ENCODE data around the gene PLAC8L1.
A peak's percentile ranks its signal among the peaks of the same experiment; 100 is the strongest.

The PLAC8L1 gene

GRCh38 chr5:146078566-146078965 lies 26.8 kb downstream of the PLAC8L1 start:
- DNase-seq, result no peak

- peak; percentile 20 to 56 for DNase-seq
These were observed 28.9 kb downstream of the PLAC8L1 start for GRCh38 chr5:146076455-146076854.

DNA sequence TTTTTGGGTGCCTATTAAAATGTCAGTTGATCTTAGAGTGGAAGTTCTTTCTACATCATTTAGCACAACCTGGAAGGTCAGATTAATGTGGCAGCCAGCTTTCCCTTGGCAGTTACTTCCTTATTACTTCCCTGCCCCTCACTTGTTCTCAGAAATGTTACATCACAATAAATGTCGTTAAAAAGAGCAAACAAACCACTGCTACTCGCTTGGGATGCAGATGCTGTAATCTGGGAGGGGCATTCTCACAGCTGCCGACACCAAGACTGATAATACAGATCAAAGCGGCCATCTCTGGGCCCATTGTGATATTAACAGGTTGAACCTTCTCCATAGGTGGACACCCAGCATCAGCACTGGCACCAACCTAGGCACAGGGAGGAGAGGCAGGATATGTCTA lies 29.3 kb downstream of the PLAC8L1 start:
- DNase-seq, result peak; percentile 84 to 93

DNA sequence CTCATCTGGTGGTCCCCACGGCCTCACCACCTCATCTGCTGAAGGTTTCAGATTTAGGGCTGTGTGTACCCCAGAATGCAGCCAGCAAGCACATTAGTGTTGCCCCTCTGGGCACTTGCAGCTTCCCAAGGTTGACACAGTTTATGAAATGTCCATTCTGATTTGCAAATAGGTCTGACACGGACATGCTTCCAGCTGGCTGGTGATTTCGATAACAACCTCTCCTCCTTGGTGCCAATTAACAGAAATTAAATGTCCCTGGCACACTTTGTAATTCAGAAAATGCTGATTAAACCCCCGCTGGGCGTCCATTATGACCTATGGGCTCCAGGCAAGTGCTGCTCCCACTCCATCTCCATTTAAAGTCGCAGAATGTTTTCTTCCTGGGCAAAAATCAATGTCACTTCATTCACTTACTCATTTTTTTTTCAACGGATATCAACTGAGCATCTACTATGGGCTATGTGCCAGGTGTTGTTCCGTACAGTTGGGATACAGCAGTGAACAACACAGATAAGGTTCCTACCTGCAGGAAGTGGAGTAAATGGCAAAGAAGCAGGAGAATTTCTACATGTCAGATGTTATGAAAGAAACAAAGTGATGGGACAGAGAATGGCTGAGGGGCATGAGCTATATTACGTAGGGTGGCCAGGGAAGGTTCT lies 32.0 kb downstream of the PLAC8L1 start:
- no peak for DNase-seq

DNA sequence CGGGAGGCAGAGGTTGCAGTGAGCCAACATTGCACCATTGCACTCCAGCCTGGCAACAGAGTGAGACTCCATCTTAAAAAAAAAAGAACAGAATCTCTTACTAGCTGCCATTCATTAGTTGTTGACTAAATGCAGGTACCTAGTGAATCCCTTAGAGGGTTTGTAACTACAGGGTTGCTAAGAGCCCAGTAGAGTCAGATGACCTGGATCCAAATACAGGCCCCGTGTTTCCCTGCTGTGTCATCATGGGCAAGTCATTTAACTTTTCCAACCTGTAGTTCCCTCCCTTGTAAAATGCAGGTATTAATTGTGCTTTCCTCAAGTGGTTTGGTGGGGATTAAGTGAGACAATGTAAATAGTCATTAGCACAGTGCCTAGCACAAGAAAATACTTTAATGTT lies 32.8 kb downstream of the PLAC8L1 start:
- no peak for DNase-seq

- DNase-seq, result no peak
These were observed 34.2 kb downstream of the PLAC8L1 start for GRCh38 chr5:146071171-146071570.

DNA sequence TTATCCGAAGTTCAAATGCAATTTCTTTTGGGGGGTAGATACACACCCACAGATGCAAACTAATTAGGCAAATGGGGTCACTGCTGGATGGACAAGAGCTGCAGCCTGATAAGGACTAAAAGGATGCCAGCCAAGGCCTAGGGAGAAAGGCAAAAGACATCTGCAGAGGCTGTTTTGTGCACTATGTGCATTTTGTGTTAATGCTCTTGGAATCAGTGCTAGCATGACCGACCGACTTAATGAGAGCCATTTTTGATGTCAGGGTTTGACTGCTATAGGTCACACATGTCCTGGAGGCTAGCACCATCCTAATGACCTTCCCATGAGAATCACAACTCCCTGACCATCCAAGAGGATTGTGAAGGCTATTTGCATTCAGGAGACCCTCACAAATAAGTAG lies 34.6 kb downstream of the PLAC8L1 start:
- no peak for DNase-seq

GRCh38 chr5:146069780-146070099 lies 35.6 kb downstream of the PLAC8L1 start:
- DNase-seq, result no peak

GRCh38 chr5:146068977-146069779 lies 36.2 kb downstream of the PLAC8L1 start:
- no peak for DNase-seq

DNA sequence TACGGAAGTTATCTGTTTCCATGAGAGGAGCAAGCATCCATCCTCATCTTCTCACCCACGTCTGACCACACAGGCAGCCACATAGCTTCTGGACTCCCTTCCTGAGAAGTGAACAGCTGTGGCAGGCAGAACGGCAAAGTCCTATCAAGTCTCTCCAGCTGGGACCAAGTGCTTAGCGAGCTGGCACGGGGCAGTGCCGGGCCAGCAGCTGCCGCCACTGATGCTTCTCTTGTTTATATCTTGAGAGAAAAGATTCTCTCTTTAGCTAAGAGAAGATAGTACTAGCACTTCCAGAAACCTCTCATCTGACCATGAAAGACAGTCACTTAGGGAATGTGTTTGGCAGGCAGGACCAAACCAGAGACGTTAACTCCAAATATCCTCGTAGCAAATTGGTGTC lies 37.2 kb downstream of the PLAC8L1 start:
- DNase-seq, result no peak

GRCh38 chr5:146066968-146067367 lies 38.4 kb downstream of the PLAC8L1 start:
- no peak for DNase-seq

DNA sequence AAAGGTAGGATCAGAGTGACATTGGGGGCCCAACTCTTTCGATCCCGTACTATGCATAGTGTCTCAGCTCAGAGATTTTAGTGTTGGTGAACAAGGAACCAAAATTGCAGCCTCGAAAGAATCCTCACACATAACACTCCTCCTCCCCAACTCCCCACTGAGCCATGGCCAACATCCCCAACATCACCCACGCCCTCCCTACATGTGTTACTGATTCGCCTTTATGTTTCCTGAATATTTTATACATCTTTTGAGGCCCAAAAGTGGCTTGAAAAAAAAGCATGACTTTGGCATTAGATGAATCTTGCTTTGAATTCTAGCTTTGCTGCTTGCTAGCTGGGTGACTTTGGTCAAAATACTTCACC lies 45.2 kb downstream of the PLAC8L1 start:
- DNase-seq, result no peak

DNA sequence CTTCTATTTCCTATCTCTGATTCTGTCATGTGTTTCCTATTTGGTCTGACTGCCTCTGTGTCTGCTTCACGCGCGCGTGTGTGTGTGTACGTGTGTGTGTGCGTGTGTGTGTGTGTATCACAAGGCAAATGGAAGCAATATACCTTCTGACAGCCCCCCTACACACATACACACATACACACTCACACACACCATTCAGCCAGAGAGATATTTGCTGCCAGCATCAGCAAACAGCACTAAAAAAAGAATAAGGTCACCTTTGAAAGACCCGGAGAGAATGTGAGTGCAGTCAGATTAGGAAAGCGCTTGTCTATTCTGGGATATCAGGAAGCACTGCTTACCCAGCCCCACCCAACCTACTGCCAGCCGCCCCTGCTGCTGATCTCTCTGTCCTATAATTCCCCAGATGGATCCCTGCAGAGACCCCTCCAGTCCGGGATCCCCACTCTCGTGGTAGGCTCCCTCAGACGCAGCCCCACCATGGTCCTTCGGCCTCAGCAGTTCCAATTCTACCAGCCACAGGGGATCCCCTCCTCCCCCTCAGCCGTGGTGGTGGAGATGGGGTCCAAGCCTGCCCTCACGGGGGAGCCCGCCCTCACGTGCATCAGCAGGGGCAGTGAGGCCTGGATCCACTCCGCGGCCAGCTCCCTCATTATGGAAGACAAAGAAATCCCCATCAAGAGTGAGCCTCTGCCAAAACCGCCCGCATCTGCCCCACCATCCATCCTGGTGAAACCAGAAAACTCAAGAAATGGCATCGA lies 45.7 kb downstream of the PLAC8L1 start:
- no peak for DNase-seq

DNA sequence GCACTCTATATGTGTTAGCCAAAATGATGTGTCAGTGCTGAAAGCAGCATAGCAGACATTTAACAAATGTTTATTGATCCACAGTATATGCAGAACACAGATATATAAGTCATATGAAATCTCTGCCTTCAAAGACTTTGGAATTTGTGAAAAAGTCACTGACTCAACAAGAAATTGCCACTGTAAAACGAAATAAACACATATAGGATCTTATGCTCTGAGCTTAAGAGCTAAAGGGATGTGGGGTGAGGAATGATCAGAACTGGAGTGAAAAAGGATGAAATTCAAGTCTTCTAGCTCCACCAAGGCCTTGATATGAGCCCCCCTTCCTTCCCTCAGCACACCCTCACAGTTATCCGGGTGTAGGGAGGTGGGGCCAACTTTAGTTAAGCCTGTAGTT lies 49.9 kb downstream of the PLAC8L1 start:
- no peak for DNase-seq

DNA sequence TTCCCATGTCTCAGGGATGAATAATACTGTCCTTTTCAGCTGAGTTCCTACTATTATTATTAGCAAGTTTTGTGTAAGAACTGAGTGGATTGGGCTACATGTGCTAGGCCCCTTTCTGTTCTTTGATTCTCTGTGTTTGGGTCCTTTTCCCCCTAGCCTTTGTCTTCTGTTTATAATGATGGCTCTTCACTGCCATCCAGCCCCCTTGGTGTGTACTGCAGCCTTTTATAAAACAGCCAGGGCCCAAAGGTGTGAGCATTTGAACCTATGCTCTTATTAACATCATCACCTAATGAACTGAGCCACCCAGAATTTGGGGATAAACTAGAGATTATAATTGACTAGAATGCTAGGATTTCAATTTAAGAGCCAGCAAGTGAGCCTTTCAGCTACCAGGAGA lies 52.6 kb downstream of the PLAC8L1 start:
- DNase-seq, result peak; percentile 13 to 21

- DNase-seq, result no peak
These were observed 53.7 kb downstream of the PLAC8L1 start for GRCh38 chr5:146051678-146052077.

DNA sequence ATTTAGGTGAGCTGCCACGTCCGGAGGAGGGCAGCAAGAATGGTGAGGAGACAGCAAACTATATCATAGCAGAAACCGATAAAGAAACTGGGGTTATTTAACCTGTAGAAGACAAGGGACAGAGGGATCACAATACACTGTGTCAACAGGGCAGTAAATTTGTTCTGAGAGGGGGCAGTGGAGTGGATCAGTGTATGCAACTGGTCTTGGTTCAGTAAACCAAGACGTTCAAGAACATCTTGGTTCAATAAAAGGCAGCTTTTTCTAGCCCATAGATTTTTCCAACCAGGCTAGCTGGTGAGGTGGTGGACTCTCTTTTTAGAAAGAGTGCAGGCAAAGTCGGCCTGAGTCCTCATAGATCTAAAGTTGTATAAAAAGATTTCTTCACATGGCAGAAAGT lies 55.3 kb downstream of the PLAC8L1 start:
- no peak for DNase-seq

DNA sequence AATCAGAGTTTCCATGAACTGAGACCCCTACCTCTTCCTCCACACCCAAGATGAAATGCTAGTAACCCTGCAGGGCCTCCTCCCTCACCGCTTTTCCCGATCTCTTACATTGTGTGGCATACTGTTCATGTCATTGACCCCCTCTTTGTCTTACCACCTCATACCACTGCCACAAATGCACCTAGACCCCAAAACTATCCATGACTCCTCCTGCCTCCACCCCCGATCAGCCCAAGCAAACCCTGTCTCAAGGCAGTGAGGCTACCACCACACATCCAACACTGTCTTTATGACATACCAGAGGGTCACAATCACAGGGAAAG lies 55.7 kb downstream of the PLAC8L1 start:
- DNase-seq, result no peak

DNA sequence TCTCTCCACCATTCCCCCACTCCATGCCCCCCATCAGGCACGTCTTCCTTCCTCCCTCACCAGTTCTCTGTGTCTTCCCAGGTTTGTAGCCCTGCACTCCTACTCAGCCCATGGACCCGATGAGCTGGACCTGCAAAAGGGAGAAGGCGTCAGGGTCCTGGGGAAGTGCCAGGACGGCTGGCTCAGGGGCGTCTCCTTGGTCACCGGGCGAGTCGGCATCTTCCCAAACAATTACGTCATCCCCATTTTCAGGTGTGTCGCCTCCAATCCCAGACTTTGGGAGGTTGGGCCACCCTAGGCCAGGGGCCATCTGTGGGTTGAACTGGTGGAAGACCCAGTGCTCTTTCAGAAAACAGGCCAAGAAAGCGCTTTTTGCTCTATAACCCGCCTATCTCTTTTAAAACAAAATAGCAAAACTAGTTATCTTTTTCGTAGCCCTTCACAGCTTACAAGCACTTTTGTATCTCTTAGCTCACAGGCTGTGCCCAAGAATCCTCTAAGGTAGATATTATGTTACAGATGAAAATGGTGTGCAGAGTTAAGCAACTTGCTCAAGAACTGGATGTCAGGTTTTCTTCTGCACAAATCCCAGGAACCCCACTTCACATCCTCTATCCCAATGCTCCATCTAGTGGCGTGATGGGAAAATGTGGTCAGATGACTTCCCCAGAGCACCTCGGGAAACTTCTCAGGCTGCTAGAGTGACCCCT lies 56.2 kb downstream of the PLAC8L1 start:
- DNase-seq, result peak; percentile 43 to 51

- no peak for DNase-seq
These were observed 58.0 kb downstream of the PLAC8L1 start for GRCh38 chr5:146047396-146047795.

DNA sequence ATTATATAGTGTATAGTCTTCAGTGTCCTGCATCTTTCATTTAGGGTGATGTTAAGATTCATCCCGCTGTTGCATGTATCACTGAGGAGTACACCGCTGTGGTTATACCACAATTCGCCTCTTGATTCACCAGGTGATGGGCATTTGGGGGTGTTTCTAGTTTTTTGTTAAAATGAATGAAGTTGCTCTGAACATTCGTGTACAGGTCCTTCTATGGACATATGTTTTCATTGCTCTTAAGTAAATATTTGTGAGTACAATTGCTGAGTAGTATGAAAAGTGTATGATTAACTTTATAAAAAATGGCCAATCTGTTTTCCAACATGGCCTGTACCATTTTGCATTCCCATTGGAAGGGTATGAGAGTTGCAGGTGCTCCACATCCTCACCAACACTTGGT lies 61.7 kb downstream of the PLAC8L1 start:
- no peak for DNase-seq

DNA sequence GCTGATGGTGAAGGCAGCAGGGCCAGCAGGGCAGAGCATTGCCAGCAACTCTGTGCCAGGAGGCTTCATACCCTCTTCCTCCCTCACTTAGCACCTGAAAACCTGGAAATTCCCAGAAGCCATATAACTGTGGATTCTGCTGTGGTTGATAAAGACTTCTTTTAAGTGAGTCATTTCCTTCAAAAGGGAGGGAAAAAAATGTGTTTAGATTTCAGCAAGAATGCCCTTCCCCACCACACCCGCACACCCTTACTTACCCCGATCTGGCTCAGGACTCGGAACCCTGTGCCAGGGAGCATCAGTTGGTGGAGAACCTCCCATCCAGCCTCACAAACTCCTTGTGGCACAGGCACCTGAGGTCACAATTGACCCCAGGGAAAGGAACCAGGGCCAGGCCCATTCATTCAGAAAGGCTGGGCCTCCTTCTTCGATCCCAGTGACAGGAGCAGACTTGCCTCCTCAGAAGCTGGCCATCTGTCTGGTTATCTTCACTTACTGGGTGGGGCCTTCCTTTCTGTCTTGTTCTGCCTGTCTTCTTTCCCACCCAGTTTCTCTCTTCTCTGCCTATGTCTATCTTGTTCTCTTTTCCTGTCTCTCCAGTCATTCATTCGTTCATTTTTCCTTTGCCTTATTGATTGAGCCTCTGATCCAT lies 62.6 kb downstream of the PLAC8L1 start:
- no peak for DNase-seq

DNA sequence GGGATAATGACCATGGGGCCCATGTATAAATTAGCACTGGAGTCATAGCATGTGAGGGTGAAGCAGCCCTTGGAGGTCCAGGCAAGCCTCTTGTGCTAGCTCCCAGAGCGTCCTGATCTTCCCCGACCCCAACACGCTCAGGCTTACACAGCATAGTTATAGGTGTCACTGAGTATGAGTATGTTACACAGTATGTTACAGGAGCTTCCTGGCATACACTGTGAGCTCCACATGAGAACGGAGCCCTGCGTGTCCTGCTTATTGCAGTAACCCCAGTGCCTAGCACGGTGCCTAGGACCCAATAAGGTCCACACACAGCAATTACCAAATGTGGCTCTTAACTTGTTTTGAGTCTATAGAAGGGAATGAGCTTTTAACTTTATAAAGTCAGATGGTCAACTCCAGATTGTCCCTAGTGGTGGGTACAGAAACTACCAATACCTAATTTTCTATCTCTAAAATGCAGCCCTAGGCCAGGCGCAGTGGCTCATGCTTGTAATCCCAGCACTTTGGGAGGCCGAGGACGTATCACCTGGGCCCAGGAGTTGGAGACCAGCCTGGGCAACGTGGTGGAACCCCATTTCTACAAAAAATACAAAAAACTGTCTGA lies 64.1 kb downstream of the PLAC8L1 start:
- DNase-seq, result peak; percentile 15 to 26
